Heart right ventricle (tissue), 16 donors: ENCODE results near the gene RXRB. TPM values are rescaled to one million over a fixed set of nuclear protein-coding genes. Genes with fewer than 3 reads are reported as not detected.

Experiments used
- ATAC-seq, 8 donors: fragments of 200-7000 bp; cut with Tn5 transposase; one replicate each; pipeline ENCODE4 v1.9.1; 2020; ENCODE audit warnings: mild to moderate bottlenecking in 8 of 8, moderate library complexity in 8 of 8, moderate number of reproducible peaks in 1 of 8
- DNase-seq, 2 donors: peaks; one replicate each; pipeline ENCODE4 v3.0.0-alpha.2; 2020
- H3K27ac ChIP-seq, 10 donors: fragments of 200-600 bp; sonication (generic) in 2 of 10; one replicate each; pipeline versions ENCODE4 v1.5.0 to v1.8.0; 2020 to 2022; ENCODE audit warnings: mild to moderate bottlenecking in 3 of 10
- H3K27me3 ChIP-seq, 7 donors: fragments of 200-600 bp; one replicate each; pipeline ENCODE4 v1.8.0; 2021 to 2022; ENCODE audit warnings: mild to moderate bottlenecking in 2 of 7
- H3K36me3 ChIP-seq, 9 donors: fragments of 200-600 bp; sonication (generic) in 1 of 9; one replicate each; pipeline versions ENCODE4 v1.5.0 to v1.8.0; 2020 to 2022; ENCODE audit warnings: mild to moderate bottlenecking in 2 of 9
- H3K4me1 ChIP-seq, 9 donors: fragments of 200-600 bp; sonication (generic) in 1 of 9; one replicate each; pipeline versions ENCODE4 v1.5.0 to v1.8.0; 2020 to 2022; ENCODE audit warnings: mild to moderate bottlenecking in 4 of 9
- H3K4me3 ChIP-seq, 10 donors: fragments of 200-600 bp; sonication (generic) in 2 of 10; one replicate each; pipeline versions ENCODE4 v1.5.0 to v1.8.0; 2020 to 2022; ENCODE audit warnings: mild to moderate bottlenecking in 7 of 10, moderate library complexity in 2 of 10
- H3K9me3 ChIP-seq, 11 donors: fragments of 200-600 bp in 10 of 11; sonication (generic) in 2 of 11; one replicate each; pipeline versions ENCODE4 v1.5.0 to v1.8.0; 2013 to 2022; ENCODE audit warnings: mild to moderate bottlenecking in 2 of 11, control low read depth in 1 of 11, moderate library complexity in 1 of 11
- CTCF ChIP-seq, 9 donors: fragments of 200-600 bp; sonication (generic) in 2 of 9; IDR thresholded peaks; one replicate each; pipeline versions ENCODE4 v1.5.0 to v1.8.0; 2021 to 2022; ENCODE audit warnings: antibody characterized with exemption in 9 of 9, mild to moderate bottlenecking in 5 of 9, moderate library complexity in 1 of 9
- whole genome bisulfite sequencing, 2 donors: extraction: QIAGEN DNeasy Blood & Tissue Kit; methylation state at CpG; one replicate each; pipeline ENCODE4 v1.1.7; 2013; ENCODE audit warnings: inconsistent platforms in 1 of 2; 5-methylcytosine and 5-hydroxymethylcytosine counted together
- intact Hi-C, 10 donors: fragments of 100-400 bp; cut with DNase I; formaldehyde crosslinking; loops; one replicate each; pipeline versions ENCODE4 v1.11.1 to v1.14.2; 2022
- polyA plus RNA-seq, 2 donors: library from polyadenylated mRNA; stranded (reverse); fragments of 200-250 nt; gene quantifications; one replicate each; pipeline ENCODE4 v1.2.3, GENCODE V29; 2013
- total RNA-seq, 10 donors: library from RNA; stranded (reverse); fragmentation: NEBNext Ultra II Directional in 3 of 10; extraction: Animal tissue kit (Norgen Biotek cat#: 25700) in 3 of 10; gene quantifications; one replicate each; pipeline versions ENCODE4 v1.2.1 to v1.2.4, GENCODE V29; 2021 to 2023
- donor health status: Arrhythmogenic right ventricular cardiomyopathy.
- donor health status: ischemic (EF 13 %, LVEDD 7.1; RV severe dilation, severe dysfunction).
- donor health status: healthy with polysubstance abuse.
- donor health status: DM: no; HTN: yes; CAD: no.
- donor health status: DM: no; HTN: no; CAD: no.
- donor health status: ischemic (EF 25% LVEDD 6.9; RV normal size, moderate dysfunction).
- donor health status: ischemic (EF 25% LVEDD 5.7; RV mildly dilated, moderate dysfunction).
- donor health status: healthy.
- donor health status: DM: yes; HTN: yes; CAD: no.
- donor health status: Ischemic cardiomyopathy.
- donor health status: ischemic (EF 35%, LVEDD 5.7; RV mildly dilated, moderate dysfunction).
- donor health status: nonischemic (EF 11% LVEDD 7.7; RV severe dilation, severe dysfunction).
- donor health status: DM: yes; HTN: yes; CAD: no.
- donor health status: PGD.
- donor health status: ischemic (EF 29% LVEDD 5.4; RV normal size, mild dysfunction).
- donor health status: nonischemic (EF 23%, LVEDD 6.1; RV moderate dilation, normal function).

RXRB gene
- total and polyA plus RNA-seq, 12 donors = 22.2 to 40.7 (median 33.2) TPM

GRCh38 chr6:33165581-33166258, 34.7 kb downstream of the RXRB start:
- Histone ChIP-seq H3K27ac (no peak overlapping the region), H3K36me3 (no peaks in the 10 kb centered on the region), H3K4me1 (peaks cover 0 to 17% (median 7%) of the 10 kb centered on the region in 9 donors), H3K27me3 (no peaks in the 10 kb centered on the region), H3K4me3 (no peak overlapping the region), H3K9me3 (no peaks in the 10 kb centered on the region)
- WGBS, 2 donors = 87 to 94% methylated on average over 17 of the region's 17 CpGs
- TF ChIP-seq CTCF (IDR thresholded peaks at IDR 0.05) = no peak
- intact Hi-C loops = no loop called here
- ATAC-seq (no peak), DNase-seq (no peak)

DNA sequence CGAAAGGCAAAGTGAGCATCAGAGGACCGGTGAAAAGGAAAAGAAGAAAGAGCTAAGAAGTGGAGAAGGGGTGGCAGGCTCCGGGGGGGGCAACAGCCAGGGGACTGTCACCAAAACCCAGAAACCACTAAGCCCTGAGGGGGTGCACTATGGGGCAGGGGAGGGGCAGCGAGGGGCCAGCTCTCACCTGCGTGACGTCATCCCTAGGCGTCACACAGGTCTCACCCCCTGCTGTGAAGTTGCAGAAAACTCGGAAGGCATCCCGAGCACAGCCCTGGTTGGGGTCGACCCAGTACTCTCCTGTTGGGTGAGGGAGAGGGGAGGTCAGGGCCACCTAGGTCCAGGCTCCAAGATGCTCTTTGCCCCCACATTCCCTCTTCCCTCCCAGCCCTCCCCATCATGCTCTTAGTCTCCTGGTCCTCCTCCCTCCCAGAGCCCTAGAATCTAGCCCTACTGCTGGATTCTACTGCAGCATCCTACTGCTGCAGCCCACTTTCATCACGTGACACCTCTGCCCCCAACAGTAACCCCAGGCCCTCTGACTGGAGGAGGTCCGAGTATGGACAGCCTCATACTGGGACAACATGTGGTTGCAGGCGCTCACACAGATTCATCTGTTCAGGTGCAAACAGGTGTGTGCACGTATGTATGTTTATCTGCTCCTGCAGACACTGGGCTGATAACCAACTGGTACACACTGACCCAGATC, 35.6 kb downstream of the RXRB start:
- no peaks in the 10 kb centered on the region for H3K36me3 ChIP-seq
- TF ChIP-seq CTCF (IDR thresholded peaks at IDR 0.05) = no peak
- 77 to 80% methylated on average over 14 of the region's 14 CpGs for WGBS, 2 donors
- H3K4me3 ChIP-seq = no peak overlapping the region
- intact Hi-C loops = loop anchor here in 8 of 10 donors (5.0 kb wide), 2 partner anchors 32 to 82 kb away; no protein-coding TSS in a partner anchor
- peaks cover 0 to 21% (median 7%) of the 10 kb centered on the region in 9 donors for H3K4me1 ChIP-seq
- no peak overlapping the region for H3K27ac ChIP-seq
- H3K27me3 ChIP-seq = no peaks in the 10 kb centered on the region
- DNase-seq = no peak
- H3K9me3 ChIP-seq = no peaks in the 10 kb centered on the region
- ATAC-seq = no peak

GRCh38 chr6:33164176-33164575, 36.3 kb downstream of the RXRB start:
- Histone ChIP-seq H3K27ac (no peak overlapping the region), H3K4me1 (peaks cover 0 to 21% (median 7%) of the 10 kb centered on the region in 9 donors), H3K27me3 (no peaks in the 10 kb centered on the region), H3K4me3 (no peak overlapping the region), H3K36me3 (no peaks in the 10 kb centered on the region), H3K9me3 (no peaks in the 10 kb centered on the region)
- ATAC-seq (no peak), DNase-seq (no peak)
- 61 to 62% methylated on average over 10 of the region's 10 CpGs for WGBS, 2 donors
- TF ChIP-seq CTCF (IDR thresholded peaks at IDR 0.05) = no peak
- intact Hi-C loops = loop anchor here in 8 of 10 donors (5.0 kb wide), 2 partner anchors 33 to 83 kb away; no protein-coding TSS in a partner anchor

DNA sequence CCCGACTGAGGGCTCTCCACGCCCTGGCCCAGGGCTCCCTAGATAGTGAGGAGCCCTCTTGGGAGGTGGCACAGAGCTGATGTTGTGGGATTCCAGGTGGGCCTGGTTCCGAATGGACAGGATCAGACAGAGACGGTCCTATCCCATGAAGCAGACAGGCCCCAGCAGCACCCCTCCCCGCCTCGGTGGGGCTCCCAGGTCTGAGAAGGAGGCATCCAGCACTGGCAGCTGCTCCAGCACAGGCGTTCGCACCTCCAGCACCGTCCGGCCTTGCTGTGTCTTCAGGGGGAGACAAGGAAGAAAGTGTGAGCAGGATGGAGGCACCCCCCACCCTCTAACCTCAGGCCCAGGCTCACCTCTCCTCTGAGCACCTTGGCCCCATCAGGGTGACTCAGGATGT, 36.9 kb downstream of the RXRB start:
- intact Hi-C loops = loop anchor here in 9 of 10 donors (2.0 to 5.0 kb wide), 3 partner anchors 34 to 85 kb away; no protein-coding TSS in a partner anchor
- no peak for ATAC-seq
- TF ChIP-seq CTCF (IDR thresholded peaks at IDR 0.05) = no peak
- Histone ChIP-seq H3K27ac (no peak overlapping the region), H3K9me3 (no peaks in the 10 kb centered on the region), H3K36me3 (no peaks in the 10 kb centered on the region), H3K4me1 (peaks cover 0 to 21% (median 7%) of the 10 kb centered on the region in 9 donors), H3K27me3 (no peaks in the 10 kb centered on the region), H3K4me3 (no peak overlapping the region)
- DNase-seq = no peak
- WGBS, 2 donors = 88 to 92% methylated on average over 10 of the region's 10 CpGs
